ENCODE data around the gene USF1.
"Not testable (repeated sequence)": the region's sequence is repeated elsewhere in the genome, so short reads cannot be mapped to it uniquely, and the experiment has no call there.

USF1 gene

GRCh38 chr1:161021970-161022353 lies 23.8 kb downstream of the USF1 start:
- TF ChIP-seq CTCF (IDR thresholded peaks at IDR 0.05; ENCODE audit: low read depth, low read length, missing control alignments), result no peak
- no peak for DNase-seq (ENCODE audit: extremely low read depth, low read depth)
- H3K4me3 ChIP-seq (replicated peaks; ENCODE audit: low read depth, low read length), result no peak overlapping the region

- H3K4me3 ChIP-seq (replicated peaks; ENCODE audit: low read depth, low read length), result peak overlapping the region; percentile 38
- no peak for DNase-seq (ENCODE audit: extremely low read depth, low read depth)
- no peak for TF ChIP-seq CTCF (IDR thresholded peaks at IDR 0.05; ENCODE audit: low read depth, low read length, missing control alignments)
Measured at GRCh38 chr1:161021165-161021969, 24.4 kb downstream of the USF1 start.

- TF ChIP-seq CTCF (IDR thresholded peaks at IDR 0.05; ENCODE audit: low read depth, low read length, missing control alignments), result no peak
- peak within 1 kb of the TSS; percentile 38 for H3K4me3 ChIP-seq (replicated peaks; ENCODE audit: low read depth, low read length)
- no peak for DNase-seq (ENCODE audit: extremely low read depth, low read depth)
Measured at GRCh38 chr1:161020509-161021164, 25.1 kb downstream of the USF1 start, which contains the start of gene F11R. Gene F11R, minus strand, starts transcription at chr1:161021152. Its CDS starts 79 bp downstream, at chr1:161021073.

GRCh38 chr1:161019751-161020495 lies 25.9 kb downstream of the USF1 start:
- H3K4me3 ChIP-seq (replicated peaks; ENCODE audit: low read depth, low read length), result peak overlapping the region; percentile 38; the same call in 1 of the 2 replicates
- no peak for DNase-seq (ENCODE audit: extremely low read depth, low read depth)
- no peak for TF ChIP-seq CTCF (IDR thresholded peaks at IDR 0.05; ENCODE audit: low read depth, low read length, missing control alignments)

- not testable (repeated sequence) for DNase-seq (ENCODE audit: extremely low read depth, low read depth); H3K4me3 ChIP-seq (replicated peaks; ENCODE audit: low read depth, low read length)
Measured at GRCh38 chr1:161019111-161019660, 26.6 kb downstream of the USF1 start.

GRCh38 chr1:161018631-161018930 lies 27.2 kb downstream of the USF1 start:
- no peak for DNase-seq (ENCODE audit: extremely low read depth, low read depth)
- H3K4me3 ChIP-seq (replicated peaks; ENCODE audit: low read depth, low read length), result no peak overlapping the region
- no peak for TF ChIP-seq CTCF (IDR thresholded peaks at IDR 0.05; ENCODE audit: low read depth, low read length, missing control alignments)
